ENCODE data around the gene SSBP3. TPM values are rescaled to one million over a fixed set of nuclear protein-coding genes. Genes with fewer than 3 reads are reported as not detected.
A peak's percentile ranks its signal among the peaks of the same experiment; 100 is the strongest.

The SSBP3 gene
- total and polyA plus RNA-seq, 9 of the 15 experiments (the other 6 are each of a cell fraction or from before 2014, with no cell fraction given): 8.7 to 108 (median 33.8) TPM

GRCh38 chr1:54409156-54410142, 3.3 kb upstream of the SSBP3 start (continued):
- TF ChIP-seq MCM3 (IDR thresholded peaks at IDR 0.05) (no peak), ZKSCAN8 (CRISPR knock-in tag; IDR thresholded peaks at IDR 0.05) (no peak), CBFA2T3 (IDR thresholded peaks at IDR 0.05) (peak; percentile 82), ZNF212 (CRISPR knock-in tag; IDR thresholded peaks at IDR 0.05) (no peak), EHMT2 (IDR thresholded peaks at IDR 0.05) (peak; percentile 53; the same call in 1 of the 2 replicates), CBFB (CRISPR knock-in tag; IDR thresholded peaks at IDR 0.05) (no peak), TCF15 (CRISPR knock-in tag; IDR thresholded peaks at IDR 0.05) (0 out of 2 replicates have a peak, but pooled peaks have one; percentile 42), CAMTA2 (CRISPR knock-in tag; conservative IDR thresholded peaks at IDR 0.05) (no peak), NR4A1 (CRISPR knock-in tag; IDR thresholded peaks at IDR 0.05) (no peak), NR4A1 (tag; IDR thresholded peaks at IDR 0.05) (0 out of 2 replicates have a peak, but pooled peaks have one; percentile 54), CEBPG (CRISPR knock-in tag; IDR thresholded peaks at IDR 0.05) (no peak), CEBPG (tag; conservative IDR thresholded peaks at IDR 0.05 in 1 of 2, IDR thresholded peaks at IDR 0.05 in 1 of 2) (no peak), ZNF3 (CRISPR knock-in tag; IDR thresholded peaks at IDR 0.05) (no peak), ERF (CRISPR knock-in tag; IDR thresholded peaks at IDR 0.05) (no peak), PHB (CRISPR knock-in tag; IDR thresholded peaks at IDR 0.05) (no peak), NR1H2 (CRISPR knock-in tag; IDR thresholded peaks at IDR 0.05) (no peak), GATA2 (CRISPR knock-in tag; IDR thresholded peaks at IDR 0.05) (peak; percentile 68), L3MBTL2 (IDR thresholded peaks at IDR 0.05) (no peak; the same call in none of the 2 replicates), MXI1 (IDR thresholded peaks at IDR 0.05; ENCODE audit: low read depth, low read length) (no peak), OTX1 (CRISPR knock-in tag; IDR thresholded peaks at IDR 0.05) (0 out of 2 replicates have a peak, but pooled peaks have one; percentile 19), MYBL2 (IDR thresholded peaks at IDR 0.05; ENCODE audit: low read depth) (no peak), MYBL2 (CRISPR knock-in tag; IDR thresholded peaks at IDR 0.05; ENCODE audit: borderline replicate concordance) (no peak)
- TF ChIP-seq, protein P1, sequence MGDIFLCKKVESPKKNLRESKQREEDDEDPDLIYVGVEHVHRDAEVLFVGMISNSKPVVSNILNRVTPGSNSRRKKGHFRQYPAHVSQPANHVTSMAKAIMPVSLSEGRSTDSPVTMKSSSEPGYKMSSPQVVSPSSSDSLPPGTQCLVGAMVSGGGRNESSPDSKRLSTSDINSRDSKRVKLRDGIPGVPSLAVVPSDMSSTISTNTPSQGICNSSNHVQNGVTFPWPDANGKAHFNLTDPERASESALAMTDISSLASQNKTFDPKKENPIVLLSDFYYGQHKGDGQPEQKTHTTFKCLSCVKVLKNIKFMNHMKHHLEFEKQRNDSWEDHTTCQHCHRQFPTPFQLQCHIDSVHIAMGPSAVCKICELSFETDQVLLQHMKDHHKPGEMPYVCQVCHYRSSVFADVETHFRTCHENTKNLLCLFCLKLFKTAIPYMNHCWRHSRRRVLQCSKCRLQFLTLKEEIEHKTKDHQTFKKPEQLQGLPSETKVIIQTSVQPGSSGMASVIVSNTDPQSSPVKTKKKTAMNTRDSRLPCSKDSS (IDR thresholded peaks at IDR 0.05; ENCODE audit: low read depth, partially characterized antibody): no peak
- TF ChIP-seq, protein P2, sequence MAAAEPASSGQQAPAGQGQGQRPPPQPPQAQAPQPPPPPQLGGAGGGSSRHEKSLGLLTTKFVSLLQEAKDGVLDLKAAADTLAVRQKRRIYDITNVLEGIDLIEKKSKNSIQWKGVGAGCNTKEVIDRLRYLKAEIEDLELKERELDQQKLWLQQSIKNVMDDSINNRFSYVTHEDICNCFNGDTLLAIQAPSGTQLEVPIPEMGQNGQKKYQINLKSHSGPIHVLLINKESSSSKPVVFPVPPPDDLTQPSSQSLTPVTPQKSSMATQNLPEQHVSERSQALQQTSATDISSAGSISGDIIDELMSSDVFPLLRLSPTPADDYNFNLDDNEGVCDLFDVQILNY (CRISPR knock-in tag; IDR thresholded peaks at IDR 0.05): no peak
- TF ChIP-seq, protein P3, sequence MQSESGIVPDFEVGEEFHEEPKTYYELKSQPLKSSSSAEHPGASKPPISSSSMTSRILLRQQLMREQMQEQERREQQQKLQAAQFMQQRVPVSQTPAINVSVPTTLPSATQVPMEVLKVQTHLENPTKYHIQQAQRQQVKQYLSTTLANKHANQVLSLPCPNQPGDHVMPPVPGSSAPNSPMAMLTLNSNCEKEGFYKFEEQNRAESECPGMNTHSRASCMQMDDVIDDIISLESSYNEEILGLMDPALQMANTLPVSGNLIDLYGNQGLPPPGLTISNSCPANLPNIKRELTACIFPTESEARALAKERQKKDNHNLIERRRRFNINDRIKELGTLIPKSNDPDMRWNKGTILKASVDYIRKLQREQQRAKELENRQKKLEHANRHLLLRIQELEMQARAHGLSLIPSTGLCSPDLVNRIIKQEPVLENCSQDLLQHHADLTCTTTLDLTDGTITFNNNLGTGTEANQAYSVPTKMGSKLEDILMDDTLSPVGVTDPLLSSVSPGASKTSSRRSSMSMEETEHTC (IDR thresholded peaks at IDR 0.05): no peak
- TF ChIP-seq, protein P4, sequence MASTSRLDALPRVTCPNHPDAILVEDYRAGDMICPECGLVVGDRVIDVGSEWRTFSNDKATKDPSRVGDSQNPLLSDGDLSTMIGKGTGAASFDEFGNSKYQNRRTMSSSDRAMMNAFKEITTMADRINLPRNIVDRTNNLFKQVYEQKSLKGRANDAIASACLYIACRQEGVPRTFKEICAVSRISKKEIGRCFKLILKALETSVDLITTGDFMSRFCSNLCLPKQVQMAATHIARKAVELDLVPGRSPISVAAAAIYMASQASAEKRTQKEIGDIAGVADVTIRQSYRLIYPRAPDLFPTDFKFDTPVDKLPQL (IDR thresholded peaks at IDR 0.05; ENCODE audit: extremely low read depth, insufficient read length): no peak
